Fibroblast of peridontal ligament (primary cell): Measurements from ENCODE around the gene EML1.

ENCODE experiments used
- DNase-seq: peaks from one replicate; pipeline ENCODE4 v3.0.0-alpha.2; 2010; ENCODE audit errors: extremely low read depth

Gene EML1

DNA sequence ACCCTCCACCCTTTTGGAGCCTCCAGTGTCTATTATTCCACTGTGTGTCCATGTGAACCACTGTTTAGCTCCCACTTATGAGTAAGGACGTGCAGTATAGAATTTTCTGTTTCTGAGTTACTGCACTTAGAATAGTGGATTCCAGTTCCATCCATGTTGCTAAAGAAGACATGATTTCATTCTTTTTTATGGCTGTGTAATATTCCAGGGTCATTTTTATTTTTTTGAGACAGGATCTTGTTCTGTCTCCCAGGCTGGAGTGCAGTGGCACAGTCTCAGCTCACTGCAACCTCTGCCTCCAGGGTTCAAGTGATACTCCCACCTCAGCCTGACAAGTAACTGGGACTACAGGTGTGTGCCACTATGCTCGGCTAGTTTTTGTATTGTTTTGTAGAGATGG lies 31.6 kb downstream of the EML1 start:
- DNase-seq: no peak

DNA sequence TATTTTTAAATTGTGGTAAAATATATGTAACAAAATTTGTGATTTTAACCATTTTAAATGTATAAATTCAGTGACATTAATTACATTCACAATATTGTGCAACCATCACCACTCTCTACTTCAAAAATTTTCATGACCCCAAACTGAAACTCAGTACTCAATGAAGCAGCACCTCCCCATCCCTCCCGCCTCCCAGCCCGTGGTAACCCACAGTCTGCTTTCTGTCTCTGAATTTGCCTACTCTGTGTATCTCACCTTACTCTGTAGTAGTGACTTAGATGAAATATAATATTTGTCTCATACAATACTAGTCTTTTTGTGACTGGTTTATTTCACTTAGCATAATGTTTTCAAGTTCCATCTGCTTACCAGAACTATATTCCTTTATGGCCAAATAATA lies 36.2 kb downstream of the EML1 start:
- DNase-seq: no peak

DNA sequence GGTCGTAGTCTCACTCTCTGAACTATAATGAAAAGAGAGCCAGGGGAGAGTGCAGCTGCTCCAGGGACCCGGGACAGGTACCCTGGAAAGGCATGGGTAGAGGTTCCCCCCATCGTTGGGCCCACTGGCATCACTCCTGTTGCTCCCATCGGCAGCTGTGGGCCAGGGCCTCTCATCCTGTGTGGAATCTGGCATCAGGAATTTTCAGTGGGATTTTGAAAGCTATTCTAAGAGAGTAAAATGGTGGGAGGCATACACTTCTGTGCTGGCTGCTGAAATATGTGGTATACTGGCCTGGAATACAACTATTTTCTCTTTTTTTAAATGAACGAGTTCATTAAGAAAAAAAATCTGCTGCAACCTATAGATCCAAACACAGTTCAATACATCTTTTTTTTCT lies 38.1 kb downstream of the EML1 start:
- DNase-seq: no peak

DNA sequence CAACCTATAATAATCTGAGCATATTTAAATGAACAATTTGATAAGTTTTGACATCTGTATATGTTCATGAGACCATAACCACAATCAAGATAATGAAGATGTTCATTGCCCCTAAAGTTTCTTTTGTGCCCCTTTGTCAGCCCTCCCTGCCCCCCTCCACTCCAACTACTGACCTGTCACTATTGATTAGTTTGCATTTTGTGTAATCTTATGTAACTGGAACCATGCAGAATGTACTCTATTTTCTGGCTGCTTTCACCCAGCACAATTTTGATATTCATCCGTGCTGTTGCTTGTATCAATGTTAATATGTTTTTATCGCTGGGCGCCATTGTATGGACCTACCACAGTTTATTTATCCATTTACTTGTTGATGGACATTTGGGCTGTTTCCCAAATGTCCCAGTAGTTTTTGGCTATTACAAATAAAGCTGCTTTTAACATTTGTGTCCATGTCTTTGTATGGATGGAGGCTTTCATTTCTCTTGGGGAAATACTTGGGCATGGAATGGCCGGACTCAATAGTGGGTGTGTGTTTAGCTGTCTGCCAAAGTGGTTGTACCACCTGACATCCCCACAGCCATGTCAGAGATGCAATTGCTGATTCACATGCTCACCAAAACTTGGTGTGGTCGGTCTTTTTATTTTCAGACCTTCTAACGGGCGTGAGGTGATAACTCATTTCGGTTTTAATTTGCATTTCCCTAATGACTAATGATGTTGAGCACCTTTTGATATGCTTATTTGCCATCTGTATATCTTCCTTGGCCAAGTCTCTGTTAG lies 38.9 kb downstream of the EML1 start:
- DNase-seq: no peak

DNA sequence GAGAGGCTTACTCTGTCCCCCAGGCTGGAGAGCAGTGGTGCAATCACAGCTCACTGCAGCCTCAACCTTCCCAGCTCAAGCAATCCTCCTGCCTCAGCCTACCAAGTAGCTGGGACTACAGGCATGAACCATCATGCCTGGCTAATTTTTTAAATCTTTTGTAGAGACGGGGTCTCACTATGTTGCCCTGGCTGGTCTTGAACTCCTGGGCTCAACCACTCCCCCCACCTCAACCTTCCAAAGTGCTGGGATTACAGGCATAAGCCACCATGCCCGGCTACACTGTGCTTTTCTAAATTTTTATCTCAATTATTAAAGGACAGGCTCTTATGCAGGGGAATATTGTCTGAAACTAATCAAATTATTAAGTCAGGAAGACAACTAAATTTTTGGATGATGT lies 44.6 kb downstream of the EML1 start:
- DNase-seq: no peak

DNA sequence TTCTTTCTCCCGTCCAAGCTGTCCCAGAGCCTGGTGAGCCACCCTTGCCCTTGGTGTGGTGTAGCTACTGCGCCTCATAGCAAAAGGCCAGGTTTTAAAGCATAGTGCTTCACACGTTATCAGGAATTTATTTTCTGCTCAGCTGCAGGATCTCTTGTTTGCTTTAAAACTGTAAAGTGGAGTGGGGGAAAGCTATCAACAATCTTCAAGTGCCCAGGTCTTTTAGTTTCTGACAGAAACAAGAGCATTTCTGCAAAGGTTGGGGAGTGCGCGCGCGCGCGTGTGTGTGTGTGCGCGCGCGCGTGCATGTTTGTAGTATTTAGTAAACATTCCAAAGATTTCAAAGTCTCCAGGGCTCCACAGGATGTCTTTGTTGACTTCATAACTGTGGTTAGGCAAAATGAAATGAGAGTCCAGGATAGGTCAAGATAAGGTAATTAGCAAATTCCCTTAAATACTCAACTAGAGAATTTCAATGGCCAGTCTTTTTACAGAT lies 45.5 kb downstream of the EML1 start:
- DNase-seq: peak; percentile 34

GRCh38 chr14:99839696-99840095 lies 46.5 kb downstream of the EML1 start:
- no peak for DNase-seq

- DNase-seq: no peak
These were observed 47.1 kb downstream of the EML1 start for GRCh38 chr14:99840265-99840664.

GRCh38 chr14:99840774-99841305 lies 47.6 kb downstream of the EML1 start:
- DNase-seq: no peak

- DNase-seq: no peak
These were observed 48.3 kb downstream of the EML1 start for GRCh38 chr14:99841436-99842071.

DNA sequence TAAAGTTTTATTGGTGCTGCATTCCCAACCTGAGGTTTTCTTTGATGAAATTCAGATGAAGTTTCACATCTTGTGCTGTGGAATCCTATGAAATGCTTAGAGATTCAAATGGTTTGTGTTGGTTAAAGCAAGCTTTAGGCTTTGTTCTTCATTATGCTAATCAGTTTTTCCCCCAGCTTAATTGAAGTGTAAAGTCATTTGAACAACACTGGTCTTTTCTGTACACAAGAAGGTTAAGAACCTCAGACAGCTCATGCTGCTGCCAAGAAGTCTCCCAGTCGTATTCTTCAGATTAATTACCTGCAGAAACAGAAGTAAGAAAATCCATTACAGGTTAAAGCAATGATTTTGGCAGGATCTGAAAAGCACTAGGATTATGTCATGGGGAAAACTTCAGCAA lies 48.9 kb downstream of the EML1 start:
- no peak for DNase-seq

DNA sequence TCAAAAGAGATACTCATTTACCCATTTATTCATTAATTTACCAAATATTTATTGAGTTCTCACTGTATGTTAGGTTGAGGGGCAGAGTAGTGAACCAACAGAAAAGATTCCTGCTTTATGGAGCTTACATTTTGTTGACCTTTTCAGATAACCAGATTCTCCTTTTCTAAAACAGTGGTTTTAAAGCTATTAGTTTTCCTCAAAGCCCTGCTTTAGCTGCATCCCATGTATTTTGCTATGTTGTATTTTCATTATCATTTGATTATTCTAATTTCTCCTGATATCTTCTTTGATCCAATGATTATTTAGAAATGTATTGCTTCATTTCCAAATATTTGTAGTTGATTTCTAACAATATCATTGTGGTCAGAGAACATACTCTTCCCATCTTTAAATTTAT lies 53.6 kb downstream of the EML1 start:
- no peak for DNase-seq

- no peak for DNase-seq
These were observed 57.5 kb downstream of the EML1 start for GRCh38 chr14:99850709-99851108.

DNA sequence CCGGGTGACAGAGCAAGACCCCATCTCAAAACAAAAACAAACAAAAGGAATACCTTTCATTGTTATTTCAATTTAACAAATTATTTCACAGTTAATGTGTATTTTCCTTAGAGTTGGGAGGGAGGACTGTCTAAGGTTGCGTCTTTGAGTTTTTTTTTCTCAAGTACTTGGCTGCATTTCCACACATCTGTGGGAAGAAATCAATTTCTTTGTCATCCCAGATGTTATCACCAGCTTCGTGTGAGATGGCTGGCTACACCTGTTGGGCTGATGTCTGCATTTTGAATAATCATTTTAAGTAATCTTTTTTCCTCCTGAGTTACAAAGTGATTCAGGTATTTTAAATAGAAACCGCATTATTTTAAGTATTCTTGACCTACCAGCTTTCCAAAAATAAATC lies 59.4 kb downstream of the EML1 start:
- no peak for DNase-seq

GRCh38 chr14:99853206-99853605 lies 60.0 kb downstream of the EML1 start:
- DNase-seq: no peak

DNA sequence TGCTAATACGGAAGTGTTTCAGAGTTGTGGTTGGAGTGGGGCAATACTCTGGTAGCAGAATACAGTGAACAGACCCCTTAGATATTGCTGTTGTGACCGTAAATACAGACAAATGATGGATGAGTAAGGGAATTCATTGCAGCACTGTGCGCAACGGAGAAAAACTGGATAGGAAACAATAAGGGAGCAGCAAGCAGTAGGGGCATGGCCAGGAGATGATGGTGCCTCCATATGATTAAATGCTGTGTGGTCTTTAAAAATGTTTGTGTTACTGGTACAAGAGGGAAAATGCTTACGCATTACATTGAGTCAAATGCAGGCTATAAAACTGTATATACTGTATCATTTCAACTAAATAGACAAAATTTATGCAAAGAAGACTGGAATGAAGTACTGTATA lies 61.6 kb downstream of the EML1 start:
- no peak for DNase-seq

DNA sequence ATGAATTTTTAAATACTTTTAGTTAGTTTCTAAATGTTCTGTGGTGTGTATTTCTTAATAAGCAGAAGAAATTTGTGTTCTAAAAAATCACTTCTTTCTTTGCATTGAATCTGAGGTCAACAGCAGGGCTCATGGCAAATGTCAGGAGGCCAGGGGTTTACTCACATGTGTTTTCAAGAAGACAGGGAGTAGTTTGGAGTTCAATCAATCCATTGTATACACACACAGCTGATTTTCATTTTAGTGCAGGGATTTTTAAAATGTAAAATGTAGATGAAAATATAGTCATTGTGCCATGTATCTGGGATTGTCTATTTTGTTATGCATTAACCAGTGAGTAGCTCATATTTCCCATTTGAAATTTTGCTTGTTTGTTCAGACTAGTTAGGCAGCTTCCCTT lies 62.1 kb downstream of the EML1 start:
- no peak for DNase-seq

DNA sequence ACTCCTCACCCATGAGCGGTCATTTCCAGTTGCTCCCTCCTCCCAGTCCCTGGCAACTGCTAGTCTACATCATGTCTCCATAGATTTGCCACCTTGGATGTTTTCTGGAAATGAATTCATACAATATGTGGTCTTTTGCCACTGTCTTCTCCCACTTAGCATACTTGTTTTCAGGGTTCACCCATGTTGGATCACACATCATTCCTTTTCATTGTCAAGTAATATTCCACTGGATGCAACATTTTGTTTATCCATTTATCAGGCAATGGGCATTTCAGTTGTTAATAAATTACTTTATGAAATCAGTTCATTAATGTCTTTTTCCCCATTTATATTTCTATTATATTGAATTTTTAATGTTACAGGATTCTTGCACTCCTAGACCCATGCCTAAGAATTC lies 64.3 kb downstream of the EML1 start:
- DNase-seq: no peak

- no peak for DNase-seq
These were observed 67.0 kb downstream of the EML1 start for GRCh38 chr14:99860219-99860618.

DNA sequence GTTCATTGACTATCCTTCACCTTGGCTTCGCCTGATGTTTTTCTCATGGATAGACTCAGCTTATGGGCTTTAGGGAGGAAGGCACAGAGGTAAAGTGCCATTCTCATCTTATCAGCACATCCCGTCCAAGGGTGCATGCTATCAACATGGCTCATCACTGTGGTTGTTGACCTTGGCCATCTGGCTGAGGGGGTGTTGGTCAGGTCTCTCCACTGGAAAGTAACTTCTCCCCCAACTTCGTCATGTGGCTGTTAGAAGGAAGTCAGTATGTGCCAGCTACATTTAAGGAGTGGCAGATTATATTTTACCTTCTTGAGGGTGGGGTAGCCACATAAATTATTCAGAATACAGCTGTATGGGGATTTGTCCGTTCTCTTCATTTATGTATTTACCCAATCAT lies 68.9 kb downstream of the EML1 start:
- no peak for DNase-seq

DNA sequence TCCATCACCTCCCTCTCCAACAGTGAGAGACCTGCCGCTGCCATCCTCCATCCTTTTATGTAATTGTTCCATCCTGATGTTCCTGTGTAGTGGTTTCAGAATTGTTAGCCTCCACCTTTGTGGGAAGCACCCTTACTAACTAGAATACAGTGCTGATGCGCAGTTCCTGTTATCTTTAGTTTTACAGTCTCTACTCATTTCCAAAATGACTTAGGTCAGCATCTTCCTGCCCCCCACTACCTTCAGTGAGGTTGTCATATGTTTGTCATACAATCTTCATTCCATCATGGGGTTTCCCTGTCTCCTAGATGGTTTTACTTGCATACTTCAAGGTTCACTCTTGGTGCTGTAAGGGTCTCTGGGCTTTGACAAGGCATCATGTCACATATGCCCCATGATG lies 69.8 kb downstream of the EML1 start:
- DNase-seq: no peak

DNA sequence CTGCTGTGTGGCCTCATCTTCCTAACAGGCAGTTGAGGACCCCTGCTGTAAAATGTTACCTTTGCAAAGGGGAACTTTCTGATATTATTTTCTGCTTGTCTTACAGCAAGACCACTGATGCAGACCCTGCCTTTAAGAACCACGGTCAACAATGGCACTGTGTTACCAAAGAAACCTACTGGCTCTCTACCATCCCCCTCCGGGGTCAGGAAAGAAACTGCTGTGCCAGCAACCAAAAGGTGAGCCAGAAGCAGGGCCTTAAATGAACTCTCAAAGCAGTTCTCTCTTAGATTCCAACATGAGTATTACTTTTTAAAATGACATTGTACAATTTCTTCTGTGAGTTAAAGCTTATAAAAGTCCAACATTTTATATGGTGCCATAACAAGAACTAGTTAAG lies 72.2 kb downstream of the EML1 start:
- no peak for DNase-seq

- DNase-seq: no peak
These were observed 77.4 kb downstream of the EML1 start for GRCh38 chr14:99870617-99871016.
